DMS153 treated with DMSO at 0.1 percent for 48 hours (cell line): ENCODE measurements around the gene CLDN4.
"Not testable (repeated sequence)": the region's sequence is repeated elsewhere in the genome, so short reads cannot be mapped to it uniquely, and the experiment has no call there.

Experiments used
- DNase-seq: peaks from one replicate; lab custom pipeline; 2025; ENCODE audit not compliant: unreplicated experiment; lab: John Stamatoyannopoulos, UW

Gene CLDN4

DNA sequence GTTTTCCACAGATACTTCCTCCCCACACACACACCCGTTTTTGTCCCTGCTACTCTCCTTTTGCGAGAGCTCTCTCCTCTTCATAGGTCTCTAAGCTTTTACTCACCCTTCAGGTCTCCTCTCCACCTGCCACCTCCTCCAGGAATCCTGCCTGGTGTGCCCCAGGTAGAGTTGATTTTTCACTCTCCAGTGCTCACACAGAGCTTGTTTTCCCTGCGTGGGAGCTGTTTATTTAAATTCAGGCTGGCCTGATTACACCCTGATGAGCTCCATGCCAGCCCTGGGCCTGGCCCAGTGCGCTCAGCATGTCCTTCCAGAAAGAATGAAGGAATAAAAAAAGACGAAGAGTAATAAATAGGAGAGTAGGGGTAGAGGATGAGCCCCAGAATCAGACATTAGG, 7.5 kb upstream of the CLDN4 start:
- DNase-seq: no peak

DNA sequence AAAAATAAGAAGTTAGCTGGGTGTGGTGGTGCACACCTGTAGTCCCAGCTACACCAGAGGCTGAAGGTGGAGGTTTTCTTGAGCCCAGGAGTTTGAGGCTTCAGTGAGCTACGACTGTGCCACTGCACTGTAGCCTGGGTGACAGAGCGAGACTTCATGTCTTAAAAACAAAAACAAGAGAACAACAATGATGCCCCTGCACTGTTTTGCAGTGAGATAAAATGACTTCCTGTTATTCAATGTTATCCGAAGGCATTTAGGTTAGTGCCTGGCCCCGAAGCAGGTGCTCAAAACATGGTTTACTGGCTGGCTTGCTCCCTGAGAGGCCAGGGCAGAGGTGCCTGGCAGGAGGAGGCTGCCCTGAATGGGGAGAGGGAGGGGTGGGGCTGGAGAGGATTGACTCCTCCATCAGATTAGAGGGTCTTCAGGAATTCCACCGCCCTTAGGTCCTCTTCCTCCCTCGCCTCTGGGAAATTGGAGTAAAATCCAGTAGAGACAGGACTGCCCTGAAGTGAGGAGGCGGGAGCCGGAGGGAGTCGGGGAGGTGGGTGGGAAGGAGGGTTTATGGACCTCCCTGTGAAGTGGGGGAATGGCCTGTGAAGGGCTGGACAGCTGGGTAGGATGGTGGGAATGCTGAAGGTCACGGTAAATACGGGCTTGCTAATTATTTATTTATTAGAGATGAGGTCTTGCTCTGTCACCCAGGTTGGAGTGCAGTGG, 6.8 kb upstream of the CLDN4 start:
- DNase-seq: no peak

DNA sequence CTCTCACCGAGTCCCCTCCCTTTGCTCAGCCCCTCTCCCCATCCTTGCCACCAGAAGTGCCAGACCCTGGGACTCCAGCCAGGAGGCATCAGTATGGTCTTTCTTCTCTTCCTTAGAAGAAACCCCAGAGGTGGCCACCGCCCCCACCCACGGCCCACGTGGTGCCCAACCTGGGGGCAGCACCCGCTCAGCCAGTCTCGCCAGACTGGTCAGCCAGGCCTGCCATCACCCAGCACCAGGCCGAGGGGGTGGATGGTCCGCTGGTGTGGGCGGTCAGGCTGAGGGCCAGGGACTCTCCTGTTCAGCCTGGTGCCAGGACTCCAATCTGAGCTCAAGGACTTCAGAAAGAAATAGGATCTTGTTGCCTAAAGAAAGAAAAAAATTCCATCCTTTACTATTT, 5.8 kb upstream of the CLDN4 start:
- no peak for DNase-seq

DNA sequence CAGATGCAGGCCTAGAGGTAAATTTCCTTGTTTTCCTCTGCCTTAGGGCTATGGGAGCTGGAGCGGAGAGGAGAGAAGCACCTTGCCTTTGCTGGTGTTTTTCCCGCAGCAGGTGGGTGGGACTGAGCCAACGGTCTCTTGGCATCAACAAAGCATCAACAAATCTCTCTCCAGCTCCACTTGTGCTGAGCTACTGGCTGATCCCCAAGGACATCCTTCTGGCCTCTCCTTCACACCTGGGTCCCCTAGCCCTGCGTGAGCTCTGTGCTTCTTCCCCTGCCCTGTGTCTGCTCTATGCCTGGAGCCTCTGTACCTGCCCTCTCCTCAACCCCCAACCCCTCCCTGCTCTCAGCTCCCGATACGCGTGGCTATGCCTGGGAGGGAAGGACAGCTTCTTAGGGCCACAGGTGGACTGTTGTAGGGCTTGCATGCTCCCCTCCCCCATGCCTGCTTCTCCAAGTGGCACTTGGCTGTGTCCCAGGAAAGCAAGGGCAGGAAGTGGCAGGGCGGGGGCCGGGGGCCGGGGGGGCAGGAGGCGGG, 3.2 kb upstream of the CLDN4 start:
- DNase-seq: peak; percentile 99

DNA sequence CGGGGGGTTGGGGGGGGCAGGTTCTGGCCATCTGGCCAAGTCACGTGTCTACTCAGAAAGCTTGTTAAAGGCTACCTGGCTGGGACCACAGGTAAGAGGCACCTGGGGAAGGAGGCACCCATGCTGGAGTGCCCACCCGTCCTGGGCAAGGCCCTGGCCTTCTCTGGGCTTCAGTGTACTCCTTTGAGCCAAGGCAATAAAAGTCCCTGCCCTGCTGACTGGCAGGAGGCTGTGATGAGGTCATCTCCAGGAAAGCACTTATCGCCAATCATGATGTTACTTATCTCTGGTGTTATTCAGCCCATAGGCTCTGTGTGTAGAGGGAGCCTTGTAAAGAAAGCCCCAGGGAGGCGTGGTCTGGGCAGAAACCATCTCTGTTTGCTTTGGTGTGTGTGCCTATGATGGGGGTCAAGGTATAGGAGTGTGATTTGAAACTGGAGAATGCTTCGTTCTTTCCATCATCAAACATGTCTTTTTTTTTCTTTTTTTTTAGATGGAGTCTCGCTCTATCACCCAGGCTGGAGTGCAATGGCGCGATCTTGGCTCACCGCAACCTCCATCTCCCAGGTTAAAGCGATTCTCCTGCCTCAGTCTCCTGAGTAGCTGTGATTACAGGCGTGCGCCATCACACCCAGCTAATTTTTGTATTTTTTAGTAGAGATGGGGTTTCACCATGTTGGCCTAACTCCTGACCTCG, 2.5 kb upstream of the CLDN4 start:
- DNase-seq: peak; percentile 99

DNA sequence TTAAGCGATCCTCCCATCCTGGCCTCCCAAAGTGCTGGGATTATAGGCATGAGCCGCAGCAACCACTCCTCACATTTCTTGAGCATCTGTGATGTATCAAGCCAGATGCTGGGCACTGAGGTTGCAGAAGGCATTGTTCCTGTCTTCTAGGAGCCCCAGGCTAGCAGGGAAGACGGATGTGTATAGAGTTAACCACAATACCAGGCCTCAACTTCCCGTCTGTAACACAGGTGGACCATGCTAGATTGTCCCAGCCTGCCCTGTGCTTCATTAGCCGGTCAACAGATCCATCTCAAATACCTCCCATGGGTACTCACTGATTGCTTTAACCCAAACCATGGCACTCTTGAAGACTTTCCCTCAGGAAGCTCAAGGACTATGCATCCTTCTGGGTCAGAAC, 1.8 kb upstream of the CLDN4 start:
- DNase-seq: no peak

DNA sequence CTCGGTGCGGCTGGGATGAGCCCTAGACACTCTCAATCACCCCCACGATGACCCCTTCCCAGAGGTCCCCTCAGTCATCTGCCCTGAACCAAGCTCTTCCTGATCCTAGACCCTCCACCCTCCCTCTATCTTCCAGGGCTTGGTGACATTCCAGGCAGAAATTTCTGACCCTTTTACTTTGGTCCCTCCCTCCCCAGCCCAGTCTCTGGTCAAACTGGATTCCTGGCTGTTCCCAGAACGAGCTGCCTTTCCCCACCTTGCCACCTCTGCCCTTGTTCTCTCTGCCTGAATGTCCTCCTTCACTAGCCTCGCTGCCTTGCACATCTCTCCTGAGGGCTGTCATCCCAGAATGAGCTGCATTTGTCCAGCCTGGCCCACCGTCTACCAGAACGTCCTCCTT, 1.3 kb upstream of the CLDN4 start:
- no peak for DNase-seq

DNA sequence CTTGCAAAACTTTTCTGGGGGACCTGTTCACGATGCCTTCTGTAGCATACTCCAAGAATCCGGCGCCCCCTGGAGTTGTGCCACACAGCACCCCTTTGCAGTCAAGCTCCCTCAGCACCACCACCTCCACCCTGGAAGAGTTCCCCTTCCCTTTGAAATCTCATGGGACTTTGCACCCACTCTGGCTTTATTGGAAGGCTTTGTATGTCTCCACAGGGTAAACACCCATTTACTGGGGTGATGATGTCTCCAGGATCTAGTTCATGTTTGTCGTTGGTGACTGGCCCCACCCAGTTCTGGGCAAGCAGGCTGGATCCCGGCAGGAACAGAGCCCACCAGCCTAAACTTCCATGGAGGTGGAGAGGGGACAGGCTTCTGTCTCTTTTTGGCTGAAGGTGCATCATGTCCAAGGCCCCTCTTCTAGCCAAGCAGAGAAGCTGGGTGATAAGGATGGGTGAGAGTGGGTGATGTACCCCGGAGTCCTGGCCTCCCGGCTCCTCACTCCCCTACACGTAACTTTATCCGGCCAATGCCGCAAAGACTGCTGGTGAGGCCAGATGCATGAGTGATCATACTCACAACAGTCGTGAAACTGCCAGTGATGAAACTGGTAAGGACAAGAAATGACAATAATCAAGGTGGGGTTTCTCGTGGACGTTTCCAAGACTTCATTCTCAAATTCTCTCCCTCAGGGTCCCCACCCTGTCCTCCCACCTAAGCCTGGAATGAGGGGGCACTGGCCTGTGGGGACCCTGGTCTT, 695 bp upstream of the CLDN4 start:
- peak; percentile 68 for DNase-seq

DNA sequence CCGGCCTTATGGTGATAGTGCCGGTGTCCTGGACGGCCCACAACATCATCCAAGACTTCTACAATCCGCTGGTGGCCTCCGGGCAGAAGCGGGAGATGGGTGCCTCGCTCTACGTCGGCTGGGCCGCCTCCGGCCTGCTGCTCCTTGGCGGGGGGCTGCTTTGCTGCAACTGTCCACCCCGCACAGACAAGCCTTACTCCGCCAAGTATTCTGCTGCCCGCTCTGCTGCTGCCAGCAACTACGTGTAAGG, 713 bp downstream of the CLDN4 start:
- DNase-seq: no peak

DNA sequence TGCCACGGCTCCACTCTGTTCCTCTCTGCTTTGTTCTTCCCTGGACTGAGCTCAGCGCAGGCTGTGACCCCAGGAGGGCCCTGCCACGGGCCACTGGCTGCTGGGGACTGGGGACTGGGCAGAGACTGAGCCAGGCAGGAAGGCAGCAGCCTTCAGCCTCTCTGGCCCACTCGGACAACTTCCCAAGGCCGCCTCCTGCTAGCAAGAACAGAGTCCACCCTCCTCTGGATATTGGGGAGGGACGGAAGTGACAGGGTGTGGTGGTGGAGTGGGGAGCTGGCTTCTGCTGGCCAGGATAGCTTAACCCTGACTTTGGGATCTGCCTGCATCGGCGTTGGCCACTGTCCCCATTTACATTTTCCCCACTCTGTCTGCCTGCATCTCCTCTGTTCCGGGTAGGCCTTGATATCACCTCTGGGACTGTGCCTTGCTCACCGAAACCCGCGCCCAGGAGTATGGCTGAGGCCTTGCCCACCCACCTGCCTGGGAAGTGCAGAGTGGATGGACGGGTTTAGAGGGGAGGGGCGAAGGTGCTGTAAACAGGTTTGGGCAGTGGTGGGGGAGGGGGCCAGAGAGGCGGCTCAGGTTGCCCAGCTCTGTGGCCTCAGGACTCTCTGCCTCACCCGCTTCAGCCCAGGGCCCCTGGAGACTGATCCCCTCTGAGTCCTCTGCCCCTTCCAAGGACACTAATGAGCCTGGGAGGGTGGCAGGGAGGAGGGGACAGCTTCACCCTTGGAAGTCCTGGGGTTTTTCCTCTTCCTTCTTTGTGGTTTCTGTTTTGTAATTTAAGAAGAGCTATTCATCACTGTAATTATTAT, 1.2 kb downstream of the CLDN4 start:
- peak; percentile 79 for DNase-seq

DNA sequence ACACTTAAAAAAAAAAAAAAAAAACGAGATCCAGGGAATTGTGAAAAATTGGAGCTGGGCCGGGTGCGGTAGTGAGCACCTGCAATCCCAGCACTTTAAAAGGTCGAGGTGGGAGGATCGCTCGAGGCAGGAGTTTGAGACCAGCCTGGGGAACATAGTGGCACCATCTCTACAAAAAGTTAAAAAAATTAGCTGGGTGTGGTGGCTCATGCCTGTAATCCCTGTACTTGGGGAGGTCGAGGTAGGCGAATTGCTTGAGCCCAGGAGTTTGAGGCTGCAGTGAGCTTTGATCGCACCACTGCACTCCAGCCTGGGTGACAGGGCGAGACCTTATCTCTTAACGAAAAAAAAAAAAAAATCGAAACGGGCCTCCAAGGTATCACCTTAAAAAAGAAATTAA, 2.0 kb downstream of the CLDN4 start:
- no peak for DNase-seq

DNA sequence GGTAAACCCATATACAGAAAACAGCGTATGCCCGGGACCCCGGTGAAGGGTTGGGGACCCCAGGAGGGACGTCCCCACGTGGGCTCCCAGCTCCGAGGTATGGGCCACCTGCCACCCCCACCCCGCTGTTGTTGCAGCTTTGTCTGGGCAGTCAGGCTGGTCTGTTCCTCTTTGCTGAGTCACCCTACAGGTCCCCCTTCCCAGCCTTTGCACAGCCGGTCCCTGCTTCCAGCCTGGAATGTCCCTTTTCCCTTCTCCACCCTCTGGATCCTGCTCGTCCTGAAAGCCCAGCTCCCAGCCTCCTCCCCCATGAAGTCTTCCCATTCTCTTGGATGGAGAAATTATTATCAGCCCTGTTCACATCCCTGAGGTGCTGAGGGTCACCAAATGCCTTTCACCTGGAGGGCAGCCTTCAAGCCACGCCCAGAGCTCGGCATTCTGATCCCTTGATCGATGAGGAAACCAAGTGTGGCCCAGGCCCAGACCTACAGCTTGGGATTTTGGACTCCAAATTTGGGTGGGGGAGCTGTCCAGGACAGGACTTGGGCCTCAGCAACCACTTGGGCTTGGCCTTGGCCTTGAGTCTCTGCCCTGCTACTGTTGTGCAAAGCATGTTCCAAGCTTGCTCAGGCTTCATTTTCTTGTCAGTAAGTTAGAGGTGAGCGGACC, 2.6 kb downstream of the CLDN4 start:
- DNase-seq: no peak

DNA sequence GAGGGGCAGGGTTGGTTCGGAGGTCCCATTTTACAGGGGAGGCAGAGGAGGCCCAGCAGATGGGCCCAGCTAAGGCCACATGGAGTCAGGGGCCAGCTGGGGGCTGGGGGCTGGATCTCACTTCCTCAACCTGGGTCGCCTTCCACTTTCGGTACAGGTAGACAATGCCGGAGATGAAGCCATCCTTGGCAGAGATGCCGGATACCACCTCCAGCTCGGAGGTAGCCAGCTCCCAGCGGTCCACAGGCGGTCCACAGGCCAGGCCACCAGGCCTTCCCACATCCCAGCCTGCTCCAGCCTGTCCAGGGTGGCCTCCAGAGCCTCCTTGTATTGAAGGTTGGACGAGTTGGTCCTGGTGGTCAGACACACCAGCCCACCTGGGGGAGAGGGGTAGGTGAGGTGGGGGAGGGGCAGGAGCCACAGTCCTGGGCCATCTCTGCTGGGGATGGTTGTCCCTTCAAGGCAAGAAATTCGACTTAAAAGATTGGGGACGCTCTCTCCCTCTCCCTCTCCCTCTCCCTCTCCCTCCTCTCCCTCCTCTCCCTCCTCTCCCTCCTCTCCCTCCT, 3.9 kb downstream of the CLDN4 start:
- no peak for DNase-seq

DNA sequence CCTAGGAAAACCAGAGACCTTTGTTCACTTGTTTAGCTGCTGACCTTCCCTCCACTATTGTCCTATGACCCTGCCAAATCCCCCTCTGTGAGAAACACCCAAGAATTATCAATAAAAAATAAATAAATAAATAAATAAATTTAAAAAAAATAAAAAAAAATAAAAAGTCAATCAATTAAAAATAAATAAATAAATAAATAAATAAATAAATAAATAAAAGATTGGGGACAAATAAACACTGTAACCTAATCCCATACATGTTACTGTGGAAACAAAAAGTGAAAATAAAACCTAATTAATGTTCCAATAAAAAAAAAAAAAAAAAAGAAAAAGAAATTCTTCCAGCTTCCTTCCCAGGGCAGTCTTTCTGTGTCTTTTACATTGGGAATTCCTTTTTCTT, 6.4 kb downstream of the CLDN4 start:
- DNase-seq: not testable (repeated sequence)

DNA sequence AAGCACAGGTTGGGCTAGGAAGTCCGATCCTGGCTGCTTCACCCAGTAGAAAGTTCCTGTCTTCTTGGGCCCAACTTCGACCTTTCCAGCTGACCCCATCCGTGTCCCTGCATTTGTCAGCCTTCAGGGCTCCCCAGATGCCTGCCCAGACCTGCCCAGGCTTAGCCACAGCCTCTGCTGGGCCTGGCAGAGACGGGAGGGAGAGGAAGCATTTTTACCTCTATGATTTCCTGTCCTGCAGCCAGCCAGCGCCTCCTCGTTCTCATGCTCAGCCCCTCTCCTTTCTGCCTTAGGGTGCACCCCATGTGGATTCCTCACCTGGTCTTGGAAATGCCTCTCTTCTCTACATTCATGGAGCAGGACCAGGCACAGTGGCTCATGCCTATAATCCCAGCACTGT, 7.8 kb downstream of the CLDN4 start:
- no peak for DNase-seq

DNA sequence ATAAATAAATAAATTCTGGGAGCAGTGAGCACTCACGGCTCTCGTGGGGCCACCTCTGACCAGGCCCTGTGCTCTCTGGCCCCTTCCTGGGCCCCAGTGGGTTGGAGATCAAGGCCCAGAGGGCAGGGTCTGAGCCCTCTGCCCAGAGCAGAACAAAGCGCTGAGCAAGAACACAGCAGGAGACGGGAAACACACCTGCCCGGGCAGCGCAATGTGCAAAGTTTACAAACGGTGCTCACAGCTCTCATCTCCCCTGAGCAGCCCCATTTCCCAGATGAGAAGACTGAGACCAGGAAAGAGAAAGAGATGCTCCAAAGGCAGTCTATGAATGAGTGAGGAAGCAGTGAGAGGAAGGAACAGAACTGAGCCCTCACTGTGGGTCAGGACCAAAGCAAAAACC, 8.5 kb downstream of the CLDN4 start:
- no peak for DNase-seq

DNA sequence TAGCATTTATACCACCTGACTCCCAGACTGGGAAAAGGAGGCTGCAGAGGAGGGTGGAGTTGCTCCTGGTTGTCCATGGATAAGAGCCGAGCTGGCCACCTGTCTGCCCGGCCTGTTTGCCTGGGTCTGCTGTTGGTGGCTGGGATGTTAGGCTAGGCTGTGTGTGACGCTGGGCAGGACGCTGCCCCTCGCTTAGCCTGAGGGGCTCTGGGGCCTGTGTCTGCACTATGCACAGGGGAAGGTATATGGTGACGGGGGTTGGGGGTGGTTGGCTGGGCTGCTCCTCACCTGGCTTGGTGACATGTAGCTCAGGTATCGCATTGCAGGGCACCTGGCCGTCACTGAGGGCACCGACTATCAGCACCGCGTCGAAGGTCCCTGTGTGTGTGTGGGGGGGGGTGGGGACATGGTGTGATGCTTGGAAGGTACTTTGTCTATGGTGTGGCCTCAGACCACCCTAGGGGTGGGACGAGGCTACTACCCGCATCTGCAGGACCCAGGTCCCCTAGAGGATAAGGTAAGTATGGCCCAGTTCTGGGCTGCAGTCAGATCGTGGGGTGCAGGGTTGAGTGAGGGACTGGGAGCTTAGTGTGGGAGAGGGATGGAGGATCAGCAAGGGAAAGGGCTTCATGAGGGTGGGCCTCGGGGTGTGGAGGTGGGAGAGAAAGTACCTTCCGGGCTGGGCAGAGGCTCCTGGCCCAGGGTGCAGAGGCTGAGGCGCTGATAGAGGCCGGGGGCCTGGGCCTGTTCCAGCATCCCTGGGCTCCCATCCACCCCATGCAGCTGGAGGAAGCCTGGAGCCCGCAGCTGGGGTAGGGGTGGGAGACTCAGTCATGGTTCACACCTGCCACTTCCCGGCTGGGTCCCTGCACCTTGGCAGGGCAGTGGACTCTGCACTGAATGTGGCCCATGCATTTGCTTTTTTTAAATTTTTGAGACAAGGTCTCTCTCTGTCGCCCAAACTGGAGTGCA, 9.2 kb downstream of the CLDN4 start:
- DNase-seq: no peak

DNA sequence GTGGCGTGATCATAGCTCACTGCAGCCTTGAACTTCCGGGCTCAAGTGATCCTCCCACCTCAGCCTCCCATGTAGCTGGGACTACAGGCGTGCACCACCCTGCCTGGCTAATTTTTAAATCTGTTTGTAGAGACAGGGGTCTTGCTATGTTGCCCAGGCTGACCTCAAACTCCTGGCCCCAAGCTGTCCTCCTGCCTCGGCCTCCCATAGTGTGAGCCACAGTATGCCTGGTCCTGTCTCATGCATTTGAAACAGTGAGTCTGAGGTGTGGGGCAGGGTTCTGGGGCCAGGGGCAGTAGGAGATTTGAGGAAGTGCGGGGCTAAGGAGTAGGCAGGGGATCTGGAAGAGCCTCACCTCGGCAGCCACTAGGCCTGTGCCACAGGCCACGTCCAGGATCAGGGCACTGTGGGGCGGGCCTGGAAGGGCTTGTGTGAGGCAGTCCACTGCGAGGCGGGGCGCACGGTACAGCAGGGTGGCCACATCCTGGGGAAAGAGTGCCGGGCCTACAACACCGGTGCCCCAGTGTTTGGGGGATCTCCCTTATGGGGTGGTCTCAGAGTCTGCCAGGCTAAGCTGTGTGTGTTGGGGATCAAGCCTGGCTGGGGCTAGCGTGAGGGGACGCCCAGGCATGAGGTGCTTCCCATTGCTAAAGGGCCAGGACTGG, 10.1 kb downstream of the CLDN4 start:
- DNase-seq: no peak

DNA sequence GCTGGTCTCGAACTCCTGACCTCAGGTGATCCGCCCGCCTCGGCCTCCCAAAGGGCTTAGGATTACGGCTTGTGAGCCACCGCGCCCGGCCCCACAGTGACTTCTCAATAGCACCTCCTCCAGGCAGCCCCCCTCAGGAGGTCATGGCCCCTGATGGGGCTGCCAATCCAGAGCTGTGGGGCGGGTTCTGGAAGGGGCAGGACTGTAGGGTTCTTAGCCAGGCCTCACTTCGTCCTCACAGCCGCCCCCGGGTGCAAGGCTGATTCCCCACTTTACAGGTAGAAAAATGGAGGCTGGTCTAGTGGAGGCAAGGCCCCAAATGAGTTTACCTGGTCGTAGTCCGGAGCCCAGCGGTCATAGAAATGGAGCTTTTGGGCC, 10.9 kb downstream of the CLDN4 start:
- DNase-seq: no peak
